Astrocyte of the spinal cord (primary cell): ENCODE data around the gene GCSH.

Source experiments
- DNase-seq: peaks from one replicate; pipeline ENCODE4 v3.0.0; 2011; ENCODE audit warnings: low read depth, low spot score
- H3K4me3 ChIP-seq: 2 replicates; pipeline ENCODE4 v1.5.1; 2011; ENCODE audit warnings: low read depth, mild to moderate bottlenecking, low read length, moderate library complexity
- CTCF ChIP-seq: IDR thresholded peaks from 2 replicates; pipeline ENCODE4 v1.5.1; 2012; ENCODE audit warnings: low read depth, mild to moderate bottlenecking, low read length, inconsistent platforms
- in situ Hi-C: cut with HindIII; loops from 2 replicates; pipeline ENCODE4 v1.10.0; 2017; ENCODE audit warnings: low sequenced_read_pairs

GCSH gene

GRCh38 chr16:81095953-81096714, at the start of gene GCSH:
GCSH (minus strand) TSS chr16:81096395; CDS start chr16:81096278, 117 bp downstream.
- peak within 1 kb of the TSS; percentile 69 for H3K4me3 ChIP-seq
- TF ChIP-seq CTCF = no peak
- in situ Hi-C loops = no loop called here
- DNase-seq = peak; percentile 99

GRCh38 chr16:81143921-81144471, 47.8 kb upstream of the GCSH start:
- in situ Hi-C loops = no loop called here
- DNase-seq = no peak
- no peak overlapping the region for H3K4me3 ChIP-seq
- TF ChIP-seq CTCF = no peak

GRCh38 chr16:81142864-81143263, 46.7 kb upstream of the GCSH start:
- no peak overlapping the region for H3K4me3 ChIP-seq
- in situ Hi-C loops = no loop called here
- no peak for DNase-seq
- TF ChIP-seq CTCF = no peak

GRCh38 chr16:81140930-81141780, 45.0 kb upstream of the GCSH start:
- in situ Hi-C loops = no loop called here
- H3K4me3 ChIP-seq = no peak overlapping the region
- peak; percentile 20 for TF ChIP-seq CTCF
- DNase-seq = no peak

- no peak for TF ChIP-seq CTCF
- in situ Hi-C loops = no loop called here
- no peak overlapping the region for H3K4me3 ChIP-seq
- no peak for DNase-seq
Observed at GRCh38 chr16:81138831-81139557, 42.8 kb upstream of the GCSH start.

- no peak overlapping the region for H3K4me3 ChIP-seq
- no peak for TF ChIP-seq CTCF
- DNase-seq = no peak
- in situ Hi-C loops = no loop called here
Observed at GRCh38 chr16:81137754-81138153, 41.6 kb upstream of the GCSH start.
